ENCODE measurements around the gene TMEM163.

DNA sequence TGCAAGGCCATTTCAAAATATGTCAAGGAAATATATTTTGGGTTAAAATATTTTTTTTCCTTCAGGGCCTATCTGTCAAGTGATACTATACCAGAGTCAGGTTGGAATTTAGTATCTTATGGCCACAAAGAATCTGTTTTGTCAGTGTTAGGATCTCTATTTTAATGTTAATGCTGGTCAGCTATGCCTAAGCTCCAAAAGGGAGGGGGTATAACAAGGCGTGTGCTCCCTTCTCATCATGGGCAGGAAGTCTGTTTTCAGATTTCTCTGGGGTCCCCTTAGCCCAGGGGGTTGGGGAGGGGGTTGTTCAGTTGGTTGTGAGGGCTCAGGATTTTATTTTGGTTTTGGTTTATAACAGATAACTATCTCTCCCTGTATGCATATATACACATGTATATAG is 126.4 kb downstream of the TMEM163 start:
- TF ChIP-seq CTCF (IDR thresholded peaks at IDR 0.05) (no peak), POLR2A (IDR thresholded peaks at IDR 0.05) (no peak)

All from uterus (tissue), 2 donors.